Muscle of arm (tissue), 12 donors: ENCODE measurements around the gene TNFRSF9. TPM values are rescaled to one million over a fixed set of nuclear protein-coding genes. Genes with fewer than 3 reads are reported as not detected.

Source experiments
- DNase-seq: peaks from one replicate; pipeline ENCODE4 v3.0.0-alpha.2; 2013
- polyA plus RNA-seq, 12 donors: library from polyadenylated mRNA; unstranded; fragments of 120-200 nt; gene quantifications; one replicate each; pipeline ENCODE4 v1.2.1, GENCODE V29; 2013; ENCODE audit not compliant: insufficient read length in 12 of 12

Gene TNFRSF9
- polyA plus RNA-seq, 12 donors = 0.03 to 0.54 (median 0.09) TPM; not detected in 3

- no peak for DNase-seq
Observed at GRCh38 chr1:7873801-7874795, 66.5 kb downstream of the TNFRSF9 start.

- DNase-seq = no peak
Observed at GRCh38 chr1:7871136-7871535, 69.5 kb downstream of the TNFRSF9 start.

GRCh38 chr1:7869136-7869920 is 71.3 kb downstream of the TNFRSF9 start:
- no peak for DNase-seq

GRCh38 chr1:7868070-7868780 is 72.4 kb downstream of the TNFRSF9 start:
- no peak for DNase-seq

DNA sequence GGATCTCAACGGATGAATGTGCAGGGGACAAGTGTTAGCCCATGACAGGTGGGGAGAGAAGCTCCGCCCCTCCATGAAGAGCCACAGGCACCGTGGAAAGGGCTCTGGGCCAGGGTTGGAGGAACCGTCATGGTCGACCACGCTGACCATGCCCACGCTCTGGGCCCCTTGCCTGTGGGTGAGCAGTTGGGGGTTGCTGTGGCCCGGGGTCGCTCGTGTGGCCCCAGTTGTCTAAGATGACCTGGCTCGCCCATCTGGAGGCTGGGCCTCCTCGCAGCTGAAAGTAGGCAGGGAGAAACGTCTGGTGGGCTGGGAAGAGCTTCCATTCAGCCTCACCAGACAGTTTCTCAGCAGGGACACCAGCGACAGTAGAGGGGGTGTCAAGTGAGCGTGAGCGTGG is 74.7 kb downstream of the TNFRSF9 start:
- DNase-seq = no peak

Other genes with a start within 250 kb of the TNFRSF9 start
- 10 to 100 TPM in 11 of 12 donors, not detected in 1; 67.9 to 93.4 (median 83.2) TPM for gene VAMP3, start 169.5 kb downstream of the TNFRSF9 start, polyA plus RNA-seq
- gene PER3, start 156.5 kb downstream of the TNFRSF9 start, polyA plus RNA-seq = 10 to 100 TPM in 3 of 12 donors, 1 to 10 TPM in 8, not detected in 1; 4.7 to 11.8 (median 8.1) TPM
- gene UTS2, start 87.8 kb downstream of the TNFRSF9 start, polyA plus RNA-seq = under 1 TPM in 2 of 12 donors, not detected in 10; 0.13 to 0.17 TPM
- gene PARK7, start 20.9 kb upstream of the TNFRSF9 start, polyA plus RNA-seq = 100 to 1,000 TPM in 11 of 12 donors, not detected in 1; 238 to 336 (median 303) TPM
- gene ERRFI1, start 85.5 kb upstream of the TNFRSF9 start, polyA plus RNA-seq = 10 to 100 TPM in 3 of 12 donors, 1 to 10 TPM in 8, not detected in 1; 5.5 to 26.0 (median 7.5) TPM